ENCODE data around the gene SPOCK3. TPM values are rescaled to one million over a fixed set of nuclear protein-coding genes. Genes with fewer than 3 reads are reported as not detected.

Gene SPOCK3
- total RNA-seq, 2 donors from 2014 or later: not detected

DNA sequence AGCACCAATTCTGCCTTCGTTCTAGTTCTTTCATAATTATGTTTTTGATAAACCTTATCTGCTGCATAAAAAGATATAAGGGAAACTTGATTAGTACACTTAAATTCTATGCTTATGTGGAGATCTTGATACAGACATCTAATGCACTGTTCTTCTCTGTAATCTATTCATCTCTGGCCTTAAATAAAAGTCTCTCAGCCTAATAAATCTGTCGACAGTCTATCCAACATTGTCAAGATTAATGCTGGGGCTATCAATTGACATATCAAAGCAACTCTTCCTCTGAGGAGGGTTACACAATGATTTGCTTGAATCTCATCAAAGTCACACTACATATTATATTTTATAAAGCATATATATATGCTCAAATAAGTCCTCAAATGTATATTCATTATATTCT is 545.5 kb downstream of the SPOCK3 start:
- Histone ChIP-seq H3K36me3 (no peaks in the 10 kb centered on the region), H3K4me1 (no peaks in the 10 kb centered on the region), H3K4me3 (no peak overlapping the region), H3K27me3 (no peaks in the 10 kb centered on the region), H3K27ac (no peak overlapping the region), H3K9me3 (no peaks in the 10 kb centered on the region)
- no peak for DNase-seq (ENCODE audit: low spot score)
- TF ChIP-seq, protein P1, sequence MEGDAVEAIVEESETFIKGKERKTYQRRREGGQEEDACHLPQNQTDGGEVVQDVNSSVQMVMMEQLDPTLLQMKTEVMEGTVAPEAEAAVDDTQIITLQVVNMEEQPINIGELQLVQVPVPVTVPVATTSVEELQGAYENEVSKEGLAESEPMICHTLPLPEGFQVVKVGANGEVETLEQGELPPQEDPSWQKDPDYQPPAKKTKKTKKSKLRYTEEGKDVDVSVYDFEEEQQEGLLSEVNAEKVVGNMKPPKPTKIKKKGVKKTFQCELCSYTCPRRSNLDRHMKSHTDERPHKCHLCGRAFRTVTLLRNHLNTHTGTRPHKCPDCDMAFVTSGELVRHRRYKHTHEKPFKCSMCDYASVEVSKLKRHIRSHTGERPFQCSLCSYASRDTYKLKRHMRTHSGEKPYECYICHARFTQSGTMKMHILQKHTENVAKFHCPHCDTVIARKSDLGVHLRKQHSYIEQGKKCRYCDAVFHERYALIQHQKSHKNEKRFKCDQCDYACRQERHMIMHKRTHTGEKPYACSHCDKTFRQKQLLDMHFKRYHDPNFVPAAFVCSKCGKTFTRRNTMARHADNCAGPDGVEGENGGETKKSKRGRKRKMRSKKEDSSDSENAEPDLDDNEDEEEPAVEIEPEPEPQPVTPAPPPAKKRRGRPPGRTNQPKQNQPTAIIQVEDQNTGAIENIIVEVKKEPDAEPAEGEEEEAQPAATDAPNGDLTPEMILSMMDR (IDR thresholded peaks at IDR 0.05): no peak

DNA sequence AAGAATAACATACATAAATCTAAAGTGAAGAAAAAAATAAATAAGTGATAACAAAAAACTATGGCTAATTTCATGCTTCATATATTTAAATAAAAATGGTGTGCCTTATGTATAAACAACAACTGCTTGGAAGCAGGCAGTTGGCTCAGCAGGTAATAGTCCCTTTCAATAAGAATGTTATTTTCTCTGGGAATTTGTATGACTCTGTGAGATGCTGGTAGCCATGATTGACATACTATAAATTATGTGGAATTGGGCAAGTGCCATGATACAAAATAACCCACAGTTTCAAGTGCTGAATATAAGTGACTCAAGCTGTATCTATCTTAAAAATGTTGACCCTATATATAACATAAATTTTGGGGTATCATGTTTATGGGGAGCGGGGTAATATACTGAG is 546.5 kb downstream of the SPOCK3 start:
- Histone ChIP-seq H3K9me3 (no peaks in the 10 kb centered on the region), H3K27ac (no peak overlapping the region), H3K4me1 (no peaks in the 10 kb centered on the region), H3K36me3 (no peaks in the 10 kb centered on the region), H3K4me3 (no peak overlapping the region), H3K27me3 (no peaks in the 10 kb centered on the region)
- DNase-seq (ENCODE audit: low spot score): no peak
- TF ChIP-seq, protein P1 (IDR thresholded peaks at IDR 0.05): no peak
